ENCODE data around the gene MYL6.

DNA sequence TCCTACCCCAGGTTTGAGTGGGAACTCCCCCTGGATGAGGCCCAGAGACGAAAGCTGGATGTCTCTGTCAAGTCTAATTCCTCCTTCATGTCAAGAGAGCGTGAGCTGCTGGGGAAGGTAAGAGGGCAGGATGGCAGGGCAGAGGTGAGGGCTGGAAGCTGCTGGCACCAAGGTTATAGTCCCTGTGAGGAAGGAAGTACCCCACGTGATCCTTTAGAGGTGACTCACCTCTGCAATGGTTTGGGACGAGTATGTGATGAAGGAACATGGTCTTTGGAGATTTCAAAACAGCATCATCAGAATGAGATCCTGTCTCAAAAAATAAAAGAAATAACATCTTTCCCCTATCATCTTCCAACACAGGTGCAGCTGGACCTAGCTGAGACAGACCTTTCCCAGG is 14.9 kb upstream of the MYL6 start:
- TF ChIP-seq CTCF (IDR thresholded peaks at IDR 0.05; ENCODE audit: low read length) (no peak), EZH2phosphoT487 (IDR thresholded peaks at IDR 0.05; ENCODE audit: low read length) (no peak), EZH2 (optimal IDR thresholded peaks at IDR 0.05; ENCODE audit: low read depth, low read length) (no peak)
